ENCODE data around the gene CYTH4. TPM values are rescaled to one million over a fixed set of nuclear protein-coding genes. Genes with fewer than 3 reads are reported as not detected.

Gene CYTH4
- total and polyA plus RNA-seq, 4 donors: 10.5 to 84.2 (median 35.0) TPM

DNA sequence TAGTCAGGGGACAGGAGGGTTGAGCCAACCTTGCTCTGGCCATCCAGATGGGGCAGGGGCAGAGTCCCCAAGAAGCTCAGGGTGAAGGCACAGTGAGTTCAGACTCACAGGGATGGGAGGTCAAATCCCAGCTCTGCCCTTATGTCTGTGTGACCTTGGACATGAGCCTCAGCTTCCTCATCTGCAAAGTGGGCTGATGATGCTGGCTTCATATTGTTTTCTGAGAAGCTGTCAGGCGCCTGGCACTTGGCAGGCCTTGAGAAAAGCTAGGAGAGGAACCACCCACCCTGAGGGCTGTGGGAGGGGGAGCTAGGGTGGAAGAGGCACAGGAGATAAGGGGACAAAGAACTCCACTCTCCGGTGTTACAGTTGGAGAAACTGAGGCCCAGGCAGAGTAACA lies 23.6 kb downstream of the CYTH4 start:
- TF ChIP-seq, protein P1, sequence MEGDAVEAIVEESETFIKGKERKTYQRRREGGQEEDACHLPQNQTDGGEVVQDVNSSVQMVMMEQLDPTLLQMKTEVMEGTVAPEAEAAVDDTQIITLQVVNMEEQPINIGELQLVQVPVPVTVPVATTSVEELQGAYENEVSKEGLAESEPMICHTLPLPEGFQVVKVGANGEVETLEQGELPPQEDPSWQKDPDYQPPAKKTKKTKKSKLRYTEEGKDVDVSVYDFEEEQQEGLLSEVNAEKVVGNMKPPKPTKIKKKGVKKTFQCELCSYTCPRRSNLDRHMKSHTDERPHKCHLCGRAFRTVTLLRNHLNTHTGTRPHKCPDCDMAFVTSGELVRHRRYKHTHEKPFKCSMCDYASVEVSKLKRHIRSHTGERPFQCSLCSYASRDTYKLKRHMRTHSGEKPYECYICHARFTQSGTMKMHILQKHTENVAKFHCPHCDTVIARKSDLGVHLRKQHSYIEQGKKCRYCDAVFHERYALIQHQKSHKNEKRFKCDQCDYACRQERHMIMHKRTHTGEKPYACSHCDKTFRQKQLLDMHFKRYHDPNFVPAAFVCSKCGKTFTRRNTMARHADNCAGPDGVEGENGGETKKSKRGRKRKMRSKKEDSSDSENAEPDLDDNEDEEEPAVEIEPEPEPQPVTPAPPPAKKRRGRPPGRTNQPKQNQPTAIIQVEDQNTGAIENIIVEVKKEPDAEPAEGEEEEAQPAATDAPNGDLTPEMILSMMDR (IDR thresholded peaks at IDR 0.05; ENCODE audit: control extremely low read depth, extremely low read depth): no peak
- Histone ChIP-seq H3K9me3 (ENCODE audit: control insufficient read depth in 4 of 4, insufficient read depth in 3 of 4, low read length in 3 of 4) (peaks cover 0 to 2% (median 0%) of the 10 kb centered on the region in 4 donors), H3K27me3 (ENCODE audit: control insufficient read depth in 3 of 3, insufficient read depth in 3 of 3, low read length in 2 of 3) (no peaks in the 10 kb centered on the region), H3K9ac (ENCODE audit: insufficient read depth in 1 of 2, low read length in 2 of 2) (no peak overlapping the region), H3K4me3 (no peak overlapping the region), H3K4me1 (ENCODE audit: control insufficient read depth in 5 of 5, insufficient read depth in 5 of 5, low read length in 5 of 5) (peaks cover 0 to 26% (median 7%) of the 10 kb centered on the region in 5 donors), H3K27ac (ENCODE audit: low read depth in 1 of 2, low read length in 1 of 2) (peak overlapping the region in 1 of 2 donors; percentile 82), H3K36me3 (ENCODE audit: control insufficient read depth in 4 of 4, insufficient read depth in 4 of 4, low read length in 4 of 4) (no peaks in the 10 kb centered on the region)
- DNase-seq (no peak), ATAC-seq (ENCODE audit: insufficient read depth, low FRiP score) (no peak)
- 68 to 83% methylated on average over 2 of the region's 2 CpGs for WGBS, 2 donors

DNA sequence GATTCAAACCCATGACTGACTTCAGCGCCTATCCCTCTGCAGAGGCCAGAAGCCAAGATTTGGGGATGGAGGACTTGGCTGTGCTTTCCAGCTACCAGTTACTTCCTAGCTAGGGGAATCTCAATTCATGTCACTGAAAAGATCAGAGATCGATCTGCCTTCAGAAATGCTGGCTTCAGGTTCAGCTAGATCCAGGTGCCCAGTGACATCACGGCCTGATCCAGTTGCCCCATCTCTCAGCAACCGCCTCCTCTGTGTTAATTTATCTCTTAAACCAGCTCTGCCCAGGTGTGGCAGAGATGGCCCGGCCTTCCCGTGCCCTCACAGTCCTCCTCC lies 24.2 kb downstream of the CYTH4 start:
- TF ChIP-seq, protein P1 (IDR thresholded peaks at IDR 0.05; ENCODE audit: control extremely low read depth, extremely low read depth): no peak
- DNase-seq (no peak), ATAC-seq (ENCODE audit: insufficient read depth, low FRiP score) (no peak)
- Histone ChIP-seq H3K4me3 (no peak overlapping the region), H3K36me3 (ENCODE audit: control insufficient read depth in 4 of 4, insufficient read depth in 4 of 4, low read length in 4 of 4) (no peaks in the 10 kb centered on the region), H3K9me3 (ENCODE audit: control insufficient read depth in 4 of 4, insufficient read depth in 3 of 4, low read length in 3 of 4) (peaks cover 0 to 2% (median 0%) of the 10 kb centered on the region in 4 donors), H3K9ac (ENCODE audit: insufficient read depth in 1 of 2, low read length in 2 of 2) (no peak overlapping the region), H3K4me1 (ENCODE audit: control insufficient read depth in 5 of 5, insufficient read depth in 5 of 5, low read length in 5 of 5) (peaks cover 0 to 26% (median 7%) of the 10 kb centered on the region in 5 donors), H3K27me3 (ENCODE audit: control insufficient read depth in 3 of 3, insufficient read depth in 3 of 3, low read length in 2 of 3) (no peaks in the 10 kb centered on the region), H3K27ac (ENCODE audit: low read depth in 1 of 2, low read length in 1 of 2) (peak overlapping the region in 1 of 2 donors; percentile 82)
- 55 to 74% methylated on average over 6 of the region's 6 CpGs for WGBS, 2 donors

DNA sequence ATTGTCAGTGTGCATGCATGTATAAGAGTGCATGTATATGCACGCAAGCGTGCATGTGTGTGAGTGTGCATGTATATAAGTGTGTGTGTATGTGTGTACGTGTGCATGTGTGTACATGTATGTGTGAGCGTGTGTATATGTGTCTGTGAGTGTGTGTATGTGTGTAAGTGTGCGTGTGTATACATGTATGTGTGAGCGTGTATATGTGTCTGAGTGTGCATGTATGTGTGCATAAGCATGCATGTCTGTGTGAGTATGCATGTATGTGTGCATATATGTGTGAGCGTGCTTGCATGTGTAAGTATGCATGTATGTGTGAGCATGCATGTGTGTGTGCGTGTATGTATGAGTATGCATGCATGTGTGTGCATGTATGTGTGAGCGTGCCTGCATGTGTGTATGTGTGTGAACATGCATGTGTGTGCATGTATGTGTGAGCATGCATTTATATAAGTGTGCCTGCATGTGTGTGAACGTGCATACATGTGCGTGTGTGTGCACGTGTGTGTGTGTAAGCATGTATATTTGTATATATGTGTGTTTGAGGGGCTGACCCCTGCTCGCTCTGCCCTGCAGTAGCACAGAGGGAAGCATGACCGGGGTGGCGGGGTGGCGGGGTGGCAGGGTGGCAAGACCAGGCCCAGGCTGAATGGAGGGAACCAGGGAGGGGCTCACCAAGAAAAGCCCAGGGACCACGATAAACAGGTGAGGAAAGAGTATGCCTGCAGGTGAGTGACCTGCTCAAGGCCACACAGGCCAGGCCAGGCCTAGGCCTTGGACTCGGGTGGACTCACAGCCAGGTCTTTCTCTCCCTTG lies 26.3 kb downstream of the CYTH4 start:
- Histone ChIP-seq H3K9me3 (ENCODE audit: control insufficient read depth in 4 of 4, insufficient read depth in 3 of 4, low read length in 3 of 4) (peaks cover 0 to 2% (median 0%) of the 10 kb centered on the region in 4 donors), H3K9ac (ENCODE audit: insufficient read depth in 1 of 2, low read length in 2 of 2) (no peak overlapping the region), H3K4me1 (ENCODE audit: control insufficient read depth in 5 of 5, insufficient read depth in 5 of 5, low read length in 5 of 5) (peaks cover 0 to 26% (median 7%) of the 10 kb centered on the region in 5 donors), H3K4me3 (no peak overlapping the region), H3K27ac (ENCODE audit: low read depth in 1 of 2, low read length in 1 of 2) (peak overlapping the region in 1 of 2 donors; percentile 79), H3K36me3 (ENCODE audit: control insufficient read depth in 4 of 4, insufficient read depth in 4 of 4, low read length in 4 of 4) (no peaks in the 10 kb centered on the region), H3K27me3 (ENCODE audit: control insufficient read depth in 3 of 3, insufficient read depth in 3 of 3, low read length in 2 of 3) (no peaks in the 10 kb centered on the region)
- WGBS, 2 donors: 82 to 88% methylated on average over 18 of the region's 18 CpGs
- no peak for ATAC-seq (ENCODE audit: insufficient read depth, low FRiP score)
- TF ChIP-seq, protein P1 (IDR thresholded peaks at IDR 0.05; ENCODE audit: control extremely low read depth, extremely low read depth): no peak
- DNase-seq: no peak
